OCI-LY3 (cell line): ENCODE results near the gene CORO2B.

Experiments
- CTCF ChIP-seq: fragments of 200-600, 300-600 bp; sonication (generic); IDR thresholded peaks from 2 replicates; pipeline ENCODE4 v1.5.1; 2014; ENCODE audit warnings: antibody characterized with exemption, low read length, low read depth
- EZH2phosphoT487 ChIP-seq: fragments of 200-600 bp; shearing (Covaris generic); IDR thresholded peaks from 2 replicates; pipeline ENCODE4 v1.6.1; 2018; ENCODE audit warnings: antibody characterized with exemption, mixed run types, low read depth

GRCh38 chr15:68583936-68584755 lies 5.4 kb downstream of the CORO2B start:
- TF ChIP-seq CTCF (no peak), EZH2phosphoT487 (no peak)
